ENCODE data around the gene PACSIN2. TPM values are rescaled to one million over a fixed set of nuclear protein-coding genes. Genes with fewer than 3 reads are reported as not detected.

Gene PACSIN2
- total RNA-seq, 1 donor from 2014 or later = 48.9 TPM

DNA sequence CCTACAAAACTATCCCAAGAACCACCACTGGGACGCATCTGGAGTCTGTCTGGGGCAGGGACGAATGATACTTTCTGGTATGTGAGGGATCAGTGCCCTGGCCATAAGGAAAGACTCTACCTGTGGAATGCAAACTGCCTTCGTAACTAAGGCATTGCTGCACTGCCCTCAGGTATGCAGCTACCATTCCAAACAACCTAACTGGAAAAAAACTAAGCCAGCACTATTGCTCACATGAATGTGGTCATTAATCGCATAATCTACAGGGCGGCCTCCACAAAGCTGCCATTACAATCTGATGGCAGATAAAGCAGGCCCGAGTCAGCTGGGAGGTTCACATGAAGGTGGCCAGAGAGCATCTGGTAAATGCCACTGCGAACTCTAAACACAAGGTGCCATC, 3.9 kb downstream of the PACSIN2 start:
- peaks cover 4% of the 10 kb centered on the region for H3K36me3 Mint-ChIP-seq (ENCODE audit: low read depth)
- intact Hi-C loops (cut with micrococcal nuclease) = loop anchor here (10.0 kb wide), 1 partner anchor 134 kb away; the partner anchor contains the start of gene MCAT
- no peak for DNase-seq
- CTCF ChIA-PET = no interaction called here
- H3K27me3 Mint-ChIP-seq = no peaks in the 10 kb centered on the region
- H3K27ac Mint-ChIP-seq = no peak overlapping the region
- no peak for ATAC-seq (ENCODE audit: low read depth)
- H3K4me3 Mint-ChIP-seq = no peak overlapping the region
- no peaks in the 10 kb centered on the region for H3K9me3 Mint-ChIP-seq
- POLR2A ChIA-PET = no interaction called here
- peaks cover 52% of the 10 kb centered on the region for H3K4me1 Mint-ChIP-seq
- TF ChIP-seq, protein P1, sequence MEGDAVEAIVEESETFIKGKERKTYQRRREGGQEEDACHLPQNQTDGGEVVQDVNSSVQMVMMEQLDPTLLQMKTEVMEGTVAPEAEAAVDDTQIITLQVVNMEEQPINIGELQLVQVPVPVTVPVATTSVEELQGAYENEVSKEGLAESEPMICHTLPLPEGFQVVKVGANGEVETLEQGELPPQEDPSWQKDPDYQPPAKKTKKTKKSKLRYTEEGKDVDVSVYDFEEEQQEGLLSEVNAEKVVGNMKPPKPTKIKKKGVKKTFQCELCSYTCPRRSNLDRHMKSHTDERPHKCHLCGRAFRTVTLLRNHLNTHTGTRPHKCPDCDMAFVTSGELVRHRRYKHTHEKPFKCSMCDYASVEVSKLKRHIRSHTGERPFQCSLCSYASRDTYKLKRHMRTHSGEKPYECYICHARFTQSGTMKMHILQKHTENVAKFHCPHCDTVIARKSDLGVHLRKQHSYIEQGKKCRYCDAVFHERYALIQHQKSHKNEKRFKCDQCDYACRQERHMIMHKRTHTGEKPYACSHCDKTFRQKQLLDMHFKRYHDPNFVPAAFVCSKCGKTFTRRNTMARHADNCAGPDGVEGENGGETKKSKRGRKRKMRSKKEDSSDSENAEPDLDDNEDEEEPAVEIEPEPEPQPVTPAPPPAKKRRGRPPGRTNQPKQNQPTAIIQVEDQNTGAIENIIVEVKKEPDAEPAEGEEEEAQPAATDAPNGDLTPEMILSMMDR (IDR thresholded peaks at IDR 0.05) = no peak

DNA sequence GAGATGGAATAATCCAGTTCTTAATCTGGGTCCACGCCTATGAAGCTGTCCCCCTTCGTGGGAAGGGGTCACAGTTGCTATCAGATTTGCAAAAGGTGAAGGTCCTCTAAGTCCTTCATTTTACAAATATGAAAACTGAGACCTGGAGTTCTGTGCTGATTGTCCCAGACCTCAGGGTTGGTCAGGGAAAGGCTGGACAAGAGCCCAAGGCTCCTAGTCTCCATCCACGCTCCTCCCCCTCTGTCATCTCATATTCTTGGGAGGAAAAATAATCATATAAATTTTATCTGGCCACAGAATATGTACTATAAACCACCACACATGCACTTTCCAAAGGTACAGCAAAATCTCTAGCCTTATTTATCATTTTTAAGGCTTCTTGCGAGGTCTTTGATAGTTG, 5.5 kb downstream of the PACSIN2 start:
- no peak overlapping the region for H3K4me3 Mint-ChIP-seq
- H3K27me3 Mint-ChIP-seq = no peaks in the 10 kb centered on the region
- TF ChIP-seq, protein P1 (IDR thresholded peaks at IDR 0.05) = no peak
- intact Hi-C loops (cut with micrococcal nuclease) = no loop called here
- CTCF ChIA-PET = interaction anchor here (0.8 kb wide), 1 partner anchor 25 kb away, joined by 3 read pairs; no protein-coding TSS in a partner anchor
- no peak overlapping the region for H3K27ac Mint-ChIP-seq
- no peaks in the 10 kb centered on the region for H3K9me3 Mint-ChIP-seq
- ATAC-seq (ENCODE audit: low read depth) = no peak
- H3K36me3 Mint-ChIP-seq (ENCODE audit: low read depth) = peaks cover 2% of the 10 kb centered on the region
- H3K4me1 Mint-ChIP-seq = peaks cover 59% of the 10 kb centered on the region
- no peak for DNase-seq
- POLR2A ChIA-PET = interaction anchor here (0.7 kb wide), 1 partner anchor 929 kb away, joined by 10 read pairs; no protein-coding TSS in a partner anchor

DNA sequence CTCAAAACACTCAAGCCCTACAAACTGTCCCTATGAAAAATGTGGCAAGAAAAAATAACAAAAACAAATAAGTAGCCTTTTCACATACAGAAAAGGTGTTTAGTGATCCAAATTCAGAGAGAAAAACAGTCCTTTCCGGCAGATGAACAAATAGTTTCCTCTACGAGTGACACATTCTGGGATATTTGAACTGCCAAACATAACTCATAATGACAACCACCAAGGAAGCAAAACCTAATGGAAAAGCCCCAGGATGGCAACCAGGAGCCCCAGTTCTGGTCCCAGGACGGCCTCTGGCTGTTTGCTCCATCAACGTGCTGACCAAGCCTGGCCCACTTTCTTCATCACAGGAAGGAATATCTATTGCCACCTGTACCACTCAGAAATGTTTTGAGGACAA, 6.0 kb downstream of the PACSIN2 start:
- intact Hi-C loops (cut with micrococcal nuclease) = no loop called here
- Mint-ChIP-seq H3K4me3 (no peak overlapping the region), H3K4me1 (peaks cover 60% of the 10 kb centered on the region), H3K9me3 (no peaks in the 10 kb centered on the region), H3K36me3 (ENCODE audit: low read depth) (no peaks in the 10 kb centered on the region), H3K27ac (no peak overlapping the region), H3K27me3 (no peaks in the 10 kb centered on the region)
- CTCF ChIA-PET = no interaction called here
- POLR2A ChIA-PET = no interaction called here
- DNase-seq = no peak
- TF ChIP-seq, protein P1 (IDR thresholded peaks at IDR 0.05) = no peak
- ATAC-seq (ENCODE audit: low read depth) = no peak

DNA sequence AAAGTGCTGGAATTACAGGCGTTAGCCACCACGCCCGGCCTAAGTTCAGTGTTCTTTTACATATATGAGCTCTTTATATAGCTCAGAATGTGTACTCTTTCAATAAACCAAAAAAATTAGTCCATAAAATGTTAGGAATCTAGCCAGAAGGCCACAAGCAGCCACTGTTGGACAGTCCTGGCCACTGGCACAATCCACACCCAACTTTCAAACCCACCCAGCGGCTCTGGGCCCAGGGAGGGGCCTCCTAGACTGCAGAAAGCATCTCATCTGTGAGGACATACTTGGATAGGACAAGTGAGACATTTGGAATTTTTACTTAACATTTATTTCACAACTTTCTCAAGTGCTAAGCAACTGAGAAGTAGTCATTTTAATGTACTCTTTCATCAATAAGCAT, 6.4 kb downstream of the PACSIN2 start:
- Mint-ChIP-seq H3K4me1 (peaks cover 60% of the 10 kb centered on the region), H3K27me3 (no peaks in the 10 kb centered on the region), H3K27ac (no peak overlapping the region), H3K36me3 (ENCODE audit: low read depth) (no peaks in the 10 kb centered on the region), H3K4me3 (no peak overlapping the region), H3K9me3 (no peaks in the 10 kb centered on the region)
- DNase-seq (no peak), ATAC-seq (ENCODE audit: low read depth) (no peak)
- TF ChIP-seq, protein P1 (IDR thresholded peaks at IDR 0.05) = no peak
- ChIA-PET POLR2A (no interaction called here), CTCF (no interaction called here)
- intact Hi-C loops (cut with micrococcal nuclease) = no loop called here

DNA sequence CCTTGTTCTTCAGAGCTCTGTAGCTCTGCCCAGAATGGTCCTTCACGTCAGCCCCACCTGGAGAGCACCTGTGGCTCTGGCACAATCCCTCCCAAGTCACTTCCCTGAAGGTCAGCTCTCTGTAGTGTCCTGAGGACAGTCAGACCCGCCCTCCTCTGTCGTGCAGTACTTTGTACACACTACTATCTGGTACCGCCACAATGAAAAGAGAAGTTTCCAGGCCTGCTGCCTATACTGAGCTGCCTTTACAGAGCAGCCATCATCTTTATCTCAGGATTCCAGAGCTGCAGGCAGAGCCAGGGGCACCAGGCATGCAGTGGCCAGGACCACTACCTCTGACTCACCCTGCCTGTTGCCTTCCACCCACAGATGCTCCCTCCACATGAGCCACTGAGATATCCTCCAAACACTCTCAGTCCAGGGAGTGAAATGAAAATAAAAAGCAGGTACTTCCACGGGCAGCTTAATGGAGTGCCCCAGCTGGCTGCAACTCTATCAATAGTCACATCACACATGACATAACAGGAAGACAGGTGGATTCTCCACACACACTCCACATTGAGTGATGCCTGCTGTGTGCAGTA, 7.3 kb downstream of the PACSIN2 start:
- ATAC-seq (ENCODE audit: low read depth) = no peak
- H3K27ac Mint-ChIP-seq = no peak overlapping the region

More for the DNA sequence above, 7.3 kb downstream of the PACSIN2 start:
- no peak for DNase-seq
- H3K9me3 Mint-ChIP-seq = no peaks in the 10 kb centered on the region
- intact Hi-C loops (cut with micrococcal nuclease) = no loop called here
- peaks cover 59% of the 10 kb centered on the region for H3K4me1 Mint-ChIP-seq
- no peaks in the 10 kb centered on the region for H3K27me3 Mint-ChIP-seq
- H3K4me3 Mint-ChIP-seq = no peak overlapping the region
- POLR2A ChIA-PET = no interaction called here
- H3K36me3 Mint-ChIP-seq (ENCODE audit: low read depth) = no peaks in the 10 kb centered on the region
- CTCF ChIA-PET = no interaction called here
- TF ChIP-seq, protein P1 (IDR thresholded peaks at IDR 0.05) = no peak
